GM18507 (cell line): ENCODE results near the gene THSD4.

Experiments
- DNase-seq: peaks from one replicate; pipeline ENCODE4 v3.0.0; 2011; ENCODE audit warnings: low read depth; ENCODE audit not compliant: insufficient read length; ENCODE audit errors: extremely low spot score
- FAIRE-seq: peaks from 2 replicates; lab custom pipeline; 2011; peaks lifted over from hg19 to GRCh38; lab: Jason Lieb, UNC

The THSD4 gene

DNA sequence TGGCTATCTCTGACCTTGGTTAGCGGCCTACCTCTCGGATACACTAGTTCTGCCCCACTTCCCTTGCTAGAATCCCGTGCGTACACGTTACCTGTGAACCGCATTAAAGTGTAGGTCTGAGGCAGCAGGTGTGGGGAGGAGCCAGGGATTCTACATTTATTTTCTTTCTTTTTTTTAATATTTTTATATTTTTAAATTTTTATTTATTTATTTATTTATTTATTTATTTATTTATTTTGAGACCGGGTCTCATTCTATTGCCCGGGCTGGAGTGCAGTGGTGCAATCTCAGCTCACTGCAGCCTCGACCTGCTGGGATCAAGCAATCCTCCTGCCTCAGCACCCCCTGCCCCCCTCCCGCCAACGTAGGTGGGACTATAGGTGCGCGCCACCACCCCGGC is 634.2 kb downstream of the THSD4 start:
- no peak for FAIRE-seq

DNA sequence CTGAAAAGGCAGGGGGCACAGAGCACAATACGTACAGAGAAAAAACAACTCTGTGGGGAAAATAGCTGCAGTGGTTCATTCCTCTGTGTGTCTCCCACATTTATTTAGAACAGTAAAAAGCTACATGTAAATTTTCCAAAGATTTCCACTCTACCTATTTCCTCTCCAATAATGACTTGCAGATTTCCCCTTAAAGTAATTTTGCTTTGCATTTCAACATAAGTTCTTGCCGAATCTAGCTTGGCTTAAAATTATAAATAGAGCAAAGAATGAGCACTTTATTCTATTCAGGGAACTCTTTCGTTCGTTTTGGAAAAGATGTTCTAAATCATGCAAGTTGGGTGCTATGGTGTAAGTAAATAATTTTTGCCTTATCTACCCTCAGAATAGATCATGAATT is 636.9 kb downstream of the THSD4 start:
- no peak for DNase-seq
- no peak for FAIRE-seq

More for the DNA sequence above, 634.2 kb downstream of the THSD4 start:
- no peak for DNase-seq

DNA sequence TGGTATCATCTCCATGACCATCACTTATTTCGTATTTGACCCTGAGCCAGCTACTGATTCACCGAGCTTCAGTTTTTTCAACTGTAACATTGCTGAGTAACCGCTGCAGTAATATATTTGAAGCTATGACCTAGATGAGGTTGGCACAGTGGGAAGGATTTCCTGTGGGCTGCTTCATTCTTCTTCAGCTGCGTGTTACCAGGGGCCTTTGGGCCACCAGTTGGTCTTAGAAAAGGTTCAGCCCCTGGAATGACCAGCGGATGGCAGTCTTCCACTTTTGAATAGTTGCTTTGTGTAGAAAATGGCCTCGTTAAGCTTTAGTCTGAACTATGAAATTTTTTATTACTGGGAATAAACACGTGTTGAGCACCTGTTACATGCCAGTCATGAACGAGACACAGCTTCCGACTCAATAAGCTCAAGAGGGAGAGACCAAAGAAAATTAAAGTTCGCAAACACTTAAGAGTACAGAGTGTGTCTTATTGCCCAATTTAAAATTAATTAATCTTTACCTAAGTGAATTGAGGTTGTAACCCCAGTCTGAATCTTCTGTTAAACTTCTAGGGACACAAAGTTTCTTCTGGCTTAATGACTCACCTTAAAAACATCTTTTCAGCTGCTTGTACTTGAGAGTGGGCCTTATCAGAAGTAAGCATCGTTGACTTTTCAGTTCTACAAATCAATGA is 637.5 kb downstream of the THSD4 start:
- DNase-seq = no peak
- FAIRE-seq = no peak

DNA sequence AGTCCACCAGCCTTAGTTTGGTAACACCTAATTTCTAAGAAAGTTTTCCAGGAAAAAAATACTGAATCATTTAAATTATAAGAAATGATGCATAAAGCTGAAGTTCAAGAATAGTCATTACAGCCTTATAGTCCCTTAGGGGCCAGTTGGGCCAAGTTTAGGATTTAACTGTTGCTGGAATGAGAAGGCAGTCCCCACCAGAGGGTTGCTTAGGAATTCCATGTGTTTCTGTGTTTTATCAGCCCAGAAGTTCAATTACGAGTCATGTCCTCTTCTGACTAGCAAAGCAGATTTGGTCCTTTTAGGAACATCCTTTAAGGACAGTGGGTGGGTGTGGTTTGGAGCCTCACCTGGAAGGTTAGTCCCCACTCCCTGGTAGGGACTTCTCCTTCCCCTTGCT is 638.1 kb downstream of the THSD4 start:
- DNase-seq (no peak), FAIRE-seq (no peak)

DNA sequence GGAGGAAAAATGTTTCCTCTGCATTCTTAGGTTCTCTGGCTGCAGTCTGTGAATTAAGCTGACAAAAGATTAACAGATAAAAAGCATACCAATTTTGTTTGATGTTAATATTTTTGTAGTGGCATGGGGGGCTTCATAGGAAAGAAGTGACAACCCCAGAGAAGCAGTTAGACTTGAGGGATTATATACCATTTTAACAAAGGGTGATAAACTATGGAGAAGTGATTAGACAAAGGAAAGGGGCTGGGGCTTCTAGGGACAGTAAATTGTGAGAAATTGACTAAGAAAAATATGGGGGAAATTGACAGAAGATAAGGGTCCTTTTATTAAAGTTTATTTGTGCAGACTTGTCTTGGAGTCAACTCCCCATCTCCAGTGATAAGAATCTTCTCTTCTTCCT is 639.4 kb downstream of the THSD4 start:
- DNase-seq (no peak), FAIRE-seq (no peak)

DNA sequence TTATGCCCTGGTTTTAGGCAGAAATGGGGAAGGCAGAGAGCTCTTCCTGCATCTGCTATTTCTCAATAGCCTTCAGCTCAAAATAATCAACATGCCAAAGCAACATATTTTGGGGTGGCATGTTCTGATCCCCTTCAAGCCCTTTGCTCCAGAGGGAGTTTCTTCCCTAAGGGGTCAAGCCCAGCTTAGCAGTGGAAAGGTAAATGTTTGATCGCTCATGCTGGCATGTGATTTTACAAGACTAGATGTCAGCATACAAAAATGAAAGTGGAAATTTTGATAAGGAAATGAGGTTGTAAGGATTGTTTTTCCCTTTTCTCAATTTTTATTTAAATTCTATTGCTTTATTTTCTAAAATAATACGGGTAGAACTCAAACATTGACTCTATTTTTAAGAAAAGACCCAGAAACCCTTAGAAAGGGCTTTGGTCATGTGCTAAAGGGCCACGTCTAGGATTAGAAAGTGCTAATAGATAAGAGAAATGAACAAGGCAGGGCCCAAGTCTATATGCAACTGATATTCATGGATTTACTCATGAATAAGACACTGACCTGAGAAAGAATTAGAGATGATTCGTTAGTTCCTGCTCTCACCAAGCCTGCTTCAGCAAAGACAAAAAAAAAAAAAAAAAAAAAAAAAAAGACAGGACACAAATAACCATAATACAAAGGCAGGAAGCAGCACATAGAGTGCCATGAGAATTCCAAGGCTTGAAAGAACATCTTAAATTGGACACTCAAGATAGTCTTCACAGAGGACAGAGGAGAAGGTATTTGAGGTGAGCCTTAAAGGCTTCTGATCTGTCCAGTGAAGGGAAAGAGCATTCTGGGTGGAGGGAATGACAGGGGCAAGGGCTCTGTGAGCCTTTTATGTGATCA is 640.1 kb downstream of the THSD4 start:
- DNase-seq (no peak), FAIRE-seq (no peak)

DNA sequence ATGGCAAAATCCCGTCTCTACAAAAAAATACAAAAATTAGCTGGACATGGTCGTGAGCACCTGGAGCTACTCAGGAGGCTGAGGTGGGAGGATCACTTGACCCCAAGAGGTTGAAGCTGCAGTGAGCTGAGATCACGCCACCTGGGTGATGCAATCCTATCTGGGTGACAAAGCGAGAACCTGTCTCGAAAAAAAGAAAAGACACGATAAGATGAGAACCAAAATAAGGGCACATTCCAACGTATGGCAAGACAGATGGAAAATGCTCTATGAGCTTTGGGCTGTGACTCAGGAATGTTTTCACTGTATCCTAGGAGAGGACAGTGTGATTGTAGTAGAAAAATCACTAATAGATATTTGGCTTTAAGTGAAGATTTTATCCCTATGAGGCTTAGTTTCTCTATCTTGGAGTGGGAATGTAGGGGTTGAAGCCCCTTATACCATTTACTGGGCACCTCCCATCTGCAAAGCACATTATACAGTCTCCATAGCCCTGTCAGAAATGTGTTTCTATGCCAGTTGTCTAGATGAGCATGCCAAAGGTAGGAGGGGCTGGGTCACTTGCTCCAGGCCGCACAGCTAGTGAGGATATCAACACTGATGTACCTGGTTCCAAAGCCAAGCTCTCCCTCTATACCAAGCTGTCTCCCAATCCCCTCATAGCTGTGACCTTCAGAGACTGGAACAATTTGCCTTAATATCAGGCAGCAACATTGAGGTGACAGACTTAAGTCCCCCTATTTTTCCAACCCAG is 641.5 kb downstream of the THSD4 start:
- FAIRE-seq = no peak
- no peak for DNase-seq

DNA sequence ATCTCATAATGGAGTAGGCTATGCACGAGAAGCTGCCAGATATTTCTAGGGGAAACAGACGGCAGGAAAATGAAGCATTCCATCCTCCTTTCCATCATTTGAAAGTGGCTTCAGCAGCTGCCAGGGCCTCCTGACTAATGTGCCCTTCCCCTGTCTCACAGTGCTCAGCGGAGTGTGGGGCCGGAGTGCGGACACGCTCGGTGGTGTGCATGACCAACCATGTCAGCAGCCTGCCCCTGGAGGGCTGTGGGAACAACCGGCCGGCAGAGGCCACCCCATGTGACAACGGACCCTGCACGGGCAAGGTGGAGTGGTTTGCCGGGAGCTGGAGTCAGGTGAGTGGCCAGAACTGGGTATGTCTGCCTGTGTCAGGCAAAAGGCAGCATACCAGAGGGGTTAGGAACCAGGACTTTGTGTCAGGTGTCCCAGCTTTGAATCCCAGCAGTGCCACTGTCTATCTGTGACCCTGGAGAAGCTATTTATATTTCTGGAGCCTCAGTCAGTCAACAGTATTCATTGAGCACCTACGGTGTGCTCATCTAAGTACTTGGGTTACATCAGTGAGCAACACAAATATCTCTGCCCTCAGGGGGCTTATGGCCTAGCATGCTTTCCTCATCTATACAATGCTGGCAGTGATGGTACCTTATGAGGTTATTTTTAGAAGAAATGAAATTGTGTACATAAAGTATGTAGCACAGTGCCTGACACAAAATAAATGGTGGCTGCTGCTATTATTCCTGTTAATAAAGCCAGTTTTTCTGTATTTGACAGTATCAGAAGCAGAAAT is 642.7 kb downstream of the THSD4 start:
- FAIRE-seq (no peak), DNase-seq (no peak)

DNA sequence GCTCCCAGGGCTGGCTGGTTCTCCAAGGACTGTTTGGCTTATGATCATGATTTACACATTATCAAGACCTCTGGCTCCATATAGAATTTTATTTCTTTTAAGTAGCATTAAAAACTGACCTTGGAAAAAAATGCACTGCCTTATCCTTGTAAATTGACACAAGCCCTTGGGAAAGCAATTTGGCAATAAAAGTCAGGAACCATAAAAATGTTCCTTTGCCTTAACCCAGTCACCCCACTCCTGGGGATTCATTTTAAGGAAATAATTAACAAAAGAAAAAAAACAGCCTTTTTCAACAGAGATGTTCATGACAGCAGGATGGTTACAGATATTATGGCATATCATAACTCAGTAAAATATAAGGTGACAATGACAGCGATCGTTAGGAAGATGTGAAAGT is 643.4 kb downstream of the THSD4 start:
- DNase-seq (no peak), FAIRE-seq (no peak)

DNA sequence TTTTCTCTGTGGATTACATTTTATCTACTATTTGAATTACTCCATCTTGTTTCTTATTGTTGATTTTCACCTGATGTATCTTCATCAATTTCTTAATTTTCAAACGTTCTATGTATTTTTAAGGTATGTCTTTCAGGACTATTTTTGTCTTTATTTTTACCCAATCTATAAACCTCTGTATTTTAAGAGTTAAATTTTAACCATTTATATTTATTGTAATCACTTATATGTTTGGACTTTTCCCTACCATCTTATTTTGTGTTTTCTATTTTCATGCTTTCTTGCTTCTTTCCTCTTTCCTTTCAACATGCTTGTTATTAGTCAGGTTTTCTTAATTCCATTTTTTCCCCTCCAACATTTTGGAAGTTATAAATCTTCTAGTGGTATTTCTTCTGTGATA is 645.6 kb downstream of the THSD4 start:
- FAIRE-seq = no peak
- no peak for DNase-seq

DNA sequence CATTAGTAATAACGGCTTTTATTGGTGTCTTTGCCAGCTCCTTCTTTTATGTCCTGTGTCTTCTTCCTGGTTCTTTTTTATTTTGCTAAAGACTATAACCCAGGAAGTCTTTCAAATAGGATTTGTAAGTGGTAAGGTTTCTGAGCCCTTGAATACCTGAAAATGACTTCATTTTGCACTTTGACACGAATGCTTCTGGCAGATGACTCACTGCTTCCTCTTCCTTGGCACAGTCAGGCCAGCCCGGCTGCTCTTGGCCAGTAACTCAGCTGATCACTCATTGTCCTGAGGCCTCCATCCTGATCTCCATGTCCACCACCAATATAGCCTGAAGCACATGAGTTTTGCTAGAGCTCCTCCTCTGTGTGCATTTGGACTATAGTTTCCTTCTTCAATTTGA is 646.4 kb downstream of the THSD4 start:
- DNase-seq (no peak), FAIRE-seq (no peak)

DNA sequence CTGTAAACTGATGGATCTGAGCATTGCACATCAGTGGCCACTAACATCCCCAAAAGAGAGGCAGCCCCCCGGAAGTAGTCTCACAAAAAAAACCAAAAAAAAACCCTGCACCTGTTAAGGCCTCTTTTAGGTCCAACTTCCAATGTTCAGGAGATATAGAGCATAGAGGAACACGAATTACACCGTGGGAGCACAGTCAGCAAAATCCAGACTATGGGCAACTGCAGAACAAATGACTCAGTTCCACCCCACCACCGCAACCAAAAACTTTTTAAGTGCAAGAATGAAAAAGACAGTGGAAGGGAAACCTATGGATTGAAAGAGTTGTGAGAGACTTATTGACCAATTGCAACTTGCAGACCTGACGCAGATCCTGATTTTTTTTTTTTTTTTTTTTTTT is 652.9 kb downstream of the THSD4 start:
- FAIRE-seq = no peak
- DNase-seq = no peak

DNA sequence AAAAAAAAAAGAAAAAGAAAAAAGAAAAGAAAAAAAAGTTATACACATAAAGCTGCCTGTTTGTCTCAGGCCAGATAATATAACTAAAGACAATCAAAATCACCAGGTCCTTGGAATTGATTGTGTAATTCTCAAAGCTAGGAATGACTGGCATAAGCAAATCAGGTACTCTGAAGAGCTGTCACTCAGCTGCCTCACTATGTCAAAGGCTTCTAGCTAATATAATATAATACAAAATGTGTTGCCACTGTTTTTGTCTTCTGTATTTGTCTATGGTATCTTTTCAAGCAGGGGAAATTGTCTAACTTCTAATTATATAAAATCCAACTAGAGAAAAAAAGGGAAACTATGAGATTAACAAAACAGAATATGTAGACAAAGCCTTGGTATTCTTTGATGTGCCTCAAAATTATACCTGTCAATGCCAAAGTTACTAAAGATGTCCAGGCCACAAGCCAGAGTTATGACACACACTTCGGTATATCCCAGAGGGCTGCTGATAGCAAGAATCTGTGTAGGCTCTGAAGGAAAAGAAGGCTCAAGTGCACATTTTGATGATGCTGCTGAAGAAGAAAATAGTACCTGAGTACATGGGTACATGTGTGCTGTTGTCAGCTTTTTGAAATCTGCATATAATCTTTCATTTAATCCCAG is 658.1 kb downstream of the THSD4 start:
- DNase-seq (no peak), FAIRE-seq (no peak)

DNA sequence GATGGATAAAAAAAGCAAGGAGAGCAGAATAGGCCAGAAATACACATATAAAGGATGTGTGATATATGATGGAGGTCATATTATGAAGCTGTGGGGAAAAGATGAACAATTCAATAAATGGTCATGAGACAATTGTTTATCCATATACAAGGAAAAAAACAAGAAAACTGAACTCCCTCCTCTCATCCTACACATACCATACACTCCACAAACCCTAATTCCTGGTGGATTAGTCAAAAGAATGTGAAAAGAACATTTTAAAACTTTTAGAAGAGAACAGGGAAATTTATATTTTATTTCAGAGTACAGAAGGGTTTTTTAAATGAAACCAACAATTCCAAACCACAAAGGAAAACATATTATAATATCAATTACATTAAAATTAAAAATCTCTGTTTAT is 660.6 kb downstream of the THSD4 start:
- no peak for DNase-seq
- no peak for FAIRE-seq

DNA sequence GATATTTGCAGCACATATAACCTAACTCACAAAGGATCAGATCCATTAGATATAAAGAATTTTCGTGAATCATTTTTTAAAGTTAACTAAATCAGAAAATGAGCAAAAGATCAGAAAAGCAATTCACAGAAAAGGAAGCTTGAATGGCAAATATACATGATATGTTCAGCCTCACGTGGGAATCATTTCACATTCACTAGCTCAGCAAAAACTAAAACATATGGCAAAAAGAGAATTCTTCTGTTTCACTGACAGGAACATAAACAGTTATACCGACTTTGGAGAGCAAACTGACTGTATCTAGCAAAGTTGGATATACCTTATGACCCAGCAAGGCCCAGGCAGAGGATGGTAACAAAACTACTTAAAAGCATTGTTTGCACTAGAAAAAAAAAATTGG is 661.0 kb downstream of the THSD4 start:
- no peak for FAIRE-seq

DNA sequence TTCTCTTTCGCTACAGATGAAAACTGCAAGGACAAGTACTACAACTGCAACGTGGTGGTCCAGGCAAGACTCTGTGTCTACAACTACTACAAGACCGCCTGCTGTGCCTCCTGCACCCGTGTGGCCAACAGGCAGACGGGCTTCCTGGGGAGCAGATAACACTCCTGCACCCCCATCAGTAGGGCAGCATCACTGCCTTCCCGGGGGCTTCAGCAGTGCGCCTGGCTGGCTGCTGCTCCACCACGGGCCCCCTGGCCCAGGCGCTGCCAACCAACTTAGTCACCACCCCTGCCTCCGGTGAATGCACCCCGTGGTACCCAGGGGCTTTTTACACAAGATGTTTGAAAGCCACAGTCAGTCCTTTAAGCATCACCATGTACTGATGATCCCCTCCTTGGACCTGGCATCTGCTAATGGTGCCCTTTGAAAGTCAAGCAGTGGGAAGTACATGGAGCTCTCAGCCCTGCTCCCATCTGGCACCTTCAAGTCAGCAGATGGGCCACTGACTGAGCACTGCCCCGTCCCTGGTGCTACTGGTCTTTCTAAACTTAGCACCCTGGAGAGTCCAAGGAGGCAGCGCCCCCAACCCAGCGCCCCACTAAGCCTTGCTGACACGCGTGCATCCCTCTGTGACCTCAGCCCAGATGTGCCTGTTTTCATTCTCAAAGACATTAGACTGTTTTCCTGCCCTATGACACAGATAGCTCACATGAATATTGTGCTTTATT is 662.1 kb downstream of the THSD4 start:
- DNase-seq (no peak), FAIRE-seq (no peak)

More for the DNA sequence above, 661.0 kb downstream of the THSD4 start:
- DNase-seq = no peak

DNA sequence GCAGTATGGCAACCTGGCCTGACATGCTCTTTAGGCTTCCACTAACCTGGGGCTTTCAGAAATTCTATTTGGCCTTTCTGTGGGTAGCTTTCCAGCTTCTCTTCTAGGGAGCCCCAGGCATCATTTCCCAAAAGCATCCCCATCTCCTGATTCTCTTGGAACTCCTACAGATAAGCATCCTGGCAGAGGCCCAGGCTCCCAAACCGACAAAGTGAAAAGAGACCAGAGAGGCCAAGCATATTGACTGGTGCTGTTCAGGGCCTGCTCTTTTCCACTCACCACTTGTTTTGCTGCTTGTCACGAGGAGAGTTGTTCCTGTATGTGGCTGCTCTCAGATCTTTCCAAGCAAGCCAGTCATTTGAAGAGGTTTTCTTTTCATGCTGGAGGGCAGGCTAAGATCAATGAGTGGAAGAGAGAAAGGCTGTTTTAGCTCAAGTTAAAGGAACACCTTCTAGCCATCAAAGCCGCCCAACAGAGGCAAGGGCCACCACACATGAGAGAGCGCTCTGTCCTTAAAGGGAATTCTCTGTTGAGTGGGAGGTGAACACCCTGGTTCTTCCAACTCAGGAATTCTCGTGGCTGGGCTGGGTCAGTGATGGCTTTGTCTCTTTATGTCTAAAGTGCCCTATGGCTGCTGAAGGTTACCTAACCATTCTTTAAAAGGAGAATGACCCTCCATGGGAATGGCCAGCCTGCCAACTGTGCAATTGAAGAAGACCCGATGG is 664.0 kb downstream of the THSD4 start:
- DNase-seq (no peak), FAIRE-seq (no peak)
